ENCODE data around the gene GLIPR1.
"Not testable (repeated sequence)": the region's sequence is repeated elsewhere in the genome, so short reads cannot be mapped to it uniquely, and the experiment has no call there.

Gene GLIPR1

GRCh38 chr12:75446857-75447256 is 33.7 kb upstream of the GLIPR1 start:
- H3K36me3 ChIP-seq (ENCODE audit: insufficient read depth, low read depth, low read length): no peaks in the 10 kb centered on the region
- H3K4me1 ChIP-seq (ENCODE audit: insufficient read depth, low read length): no peaks in the 10 kb centered on the region
- H3K9me3 ChIP-seq (ENCODE audit: insufficient read depth, low read depth, low read length): no peaks in the 10 kb centered on the region; the same call in 1 of the 2 replicates
- H3K27ac ChIP-seq (ENCODE audit: low read length): no peak overlapping the region
- no peaks in the 10 kb centered on the region for H3K27me3 ChIP-seq (ENCODE audit: insufficient read depth, low read length)
- H3K9ac ChIP-seq (ENCODE audit: low read depth, low read length): no peak overlapping the region
- H3K4me3 ChIP-seq (ENCODE audit: low read length): no peak overlapping the region

GRCh38 chr12:75447691-75448393 is 32.7 kb upstream of the GLIPR1 start:
- Histone ChIP-seq H3K4me1 (ENCODE audit: insufficient read depth, low read length) (no peaks in the 10 kb centered on the region), H3K9ac (ENCODE audit: low read depth, low read length) (no peak overlapping the region)

GRCh38 chr12:75452675-75453330 is 27.8 kb upstream of the GLIPR1 start:
- H3K4me3 ChIP-seq (ENCODE audit: low read length): no peak overlapping the region
- H3K27ac ChIP-seq (ENCODE audit: low read length): no peak overlapping the region
- H3K9ac ChIP-seq (ENCODE audit: low read depth, low read length): no peak overlapping the region
- H3K9me3 ChIP-seq (ENCODE audit: insufficient read depth, low read depth, low read length): peaks cover 8% of the 10 kb centered on the region; the same call in 1 of the 2 replicates
- H3K36me3 ChIP-seq (ENCODE audit: insufficient read depth, low read depth, low read length): no peaks in the 10 kb centered on the region
- H3K27me3 ChIP-seq (ENCODE audit: insufficient read depth, low read length): no peaks in the 10 kb centered on the region
- H3K4me1 ChIP-seq (ENCODE audit: insufficient read depth, low read length): no peaks in the 10 kb centered on the region

More at GRCh38 chr12:75447691-75448393, 32.7 kb upstream of the GLIPR1 start:
- no peaks in the 10 kb centered on the region for H3K9me3 ChIP-seq (ENCODE audit: insufficient read depth, low read depth, low read length)
- no peaks in the 10 kb centered on the region for H3K36me3 ChIP-seq (ENCODE audit: insufficient read depth, low read depth, low read length)
- no peak overlapping the region for H3K4me3 ChIP-seq (ENCODE audit: low read length)
- H3K27me3 ChIP-seq (ENCODE audit: insufficient read depth, low read length): no peaks in the 10 kb centered on the region
- H3K27ac ChIP-seq (ENCODE audit: low read length): no peak overlapping the region

DNA sequence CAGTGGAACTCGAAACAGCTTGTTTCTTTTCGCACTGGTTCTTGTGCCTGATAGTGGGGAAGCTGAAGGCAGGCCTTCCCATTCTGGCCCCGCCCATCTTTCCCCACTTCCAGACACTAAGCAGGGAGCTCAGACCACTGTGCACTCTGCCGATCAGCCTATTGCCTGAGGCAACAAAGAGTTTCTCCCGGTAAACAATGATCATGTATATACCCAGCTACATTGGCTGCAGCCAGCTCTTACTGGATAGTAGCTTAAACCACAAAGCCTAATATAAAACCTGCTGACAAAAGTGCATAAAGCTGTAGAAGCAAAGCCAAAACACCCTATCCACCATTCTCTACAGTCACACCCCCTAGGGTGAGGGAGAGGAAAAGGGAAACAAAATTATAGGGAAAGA is 24.7 kb upstream of the GLIPR1 start:
- Histone ChIP-seq H3K9me3 (ENCODE audit: insufficient read depth, low read depth, low read length) (peaks cover 27% of the 10 kb centered on the region), H3K27me3 (ENCODE audit: insufficient read depth, low read length) (no peaks in the 10 kb centered on the region), H3K9ac (ENCODE audit: low read depth, low read length) (no peak overlapping the region), H3K4me1 (ENCODE audit: insufficient read depth, low read length) (no peaks in the 10 kb centered on the region), H3K4me3 (ENCODE audit: low read length) (no peak overlapping the region), H3K27ac (ENCODE audit: low read length) (no peak overlapping the region), H3K36me3 (ENCODE audit: insufficient read depth, low read depth, low read length) (no peaks in the 10 kb centered on the region)

DNA sequence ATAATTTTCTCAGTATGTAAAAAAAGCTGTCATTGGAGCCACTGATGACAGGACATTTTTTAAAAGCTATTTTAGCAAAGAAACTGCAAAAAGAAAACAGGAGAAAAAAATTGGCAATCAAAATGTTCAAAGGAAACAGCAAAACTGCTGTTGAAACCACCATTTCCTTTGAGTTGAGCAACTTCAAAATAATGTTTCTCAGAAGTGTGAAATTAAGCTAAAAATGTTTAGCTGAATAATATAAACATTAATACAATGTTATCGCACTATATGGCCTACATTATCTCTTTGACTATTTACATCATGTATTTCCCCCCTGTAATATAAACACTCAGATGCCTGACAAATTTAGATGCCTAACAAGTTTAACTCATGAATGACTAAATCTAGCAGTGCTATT is 23.4 kb upstream of the GLIPR1 start:
- H3K4me1 ChIP-seq (ENCODE audit: insufficient read depth, low read length): no peaks in the 10 kb centered on the region
- no peak overlapping the region for H3K9ac ChIP-seq (ENCODE audit: low read depth, low read length)
- H3K4me3 ChIP-seq (ENCODE audit: low read length): no peak overlapping the region
- H3K27me3 ChIP-seq (ENCODE audit: insufficient read depth, low read length): no peaks in the 10 kb centered on the region
- no peaks in the 10 kb centered on the region for H3K36me3 ChIP-seq (ENCODE audit: insufficient read depth, low read depth, low read length)
- no peak overlapping the region for H3K27ac ChIP-seq (ENCODE audit: low read length)
- H3K9me3 ChIP-seq (ENCODE audit: insufficient read depth, low read depth, low read length): peaks cover 27% of the 10 kb centered on the region

DNA sequence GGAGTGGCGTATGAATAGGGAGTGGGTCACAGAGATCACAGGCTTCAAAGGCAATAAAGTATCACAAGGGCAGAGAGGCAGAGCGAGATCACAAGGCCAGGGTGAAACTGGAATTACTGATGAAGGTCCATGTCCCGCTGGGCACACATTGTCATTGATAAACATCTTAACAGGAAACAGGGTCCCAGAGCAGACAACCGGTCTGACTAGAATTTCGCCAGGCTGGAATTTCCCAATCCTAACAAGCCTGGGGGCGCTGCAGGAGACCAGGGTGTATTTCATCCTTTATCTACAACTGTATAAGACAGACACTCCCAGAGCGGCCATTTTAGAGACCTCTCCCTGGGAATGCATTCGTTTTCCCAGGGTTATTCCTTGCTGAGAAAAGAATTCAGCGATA is 22.7 kb upstream of the GLIPR1 start:
- H3K27me3 ChIP-seq (ENCODE audit: insufficient read depth, low read length); H3K4me1 ChIP-seq (ENCODE audit: insufficient read depth, low read length); H3K27ac ChIP-seq (ENCODE audit: low read length); H3K36me3 ChIP-seq (ENCODE audit: insufficient read depth, low read depth, low read length); H3K9ac ChIP-seq (ENCODE audit: low read depth, low read length); H3K4me3 ChIP-seq (ENCODE audit: low read length): not testable (repeated sequence)
- peaks cover 27% of the 10 kb centered on the region for H3K9me3 ChIP-seq (ENCODE audit: insufficient read depth, low read depth, low read length)

DNA sequence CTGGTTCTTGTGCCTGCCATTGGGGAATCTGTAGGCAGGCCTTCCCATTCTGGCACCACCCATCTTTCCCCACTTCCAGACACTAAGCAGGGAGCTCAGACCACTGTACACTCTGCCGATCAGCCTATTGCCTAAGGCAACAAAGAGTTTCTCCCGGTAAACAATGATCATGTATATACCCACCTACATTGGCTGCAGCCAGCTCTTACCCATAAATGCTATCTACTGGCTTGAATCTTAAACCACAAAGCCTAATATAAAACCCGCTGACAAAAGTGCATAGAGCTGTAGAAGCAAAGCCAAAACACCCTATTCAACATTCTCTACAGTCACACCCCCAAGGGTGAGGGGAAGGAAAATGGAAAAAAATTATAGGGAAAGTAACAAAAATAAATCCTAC is 20.8 kb upstream of the GLIPR1 start:
- H3K9me3 ChIP-seq (ENCODE audit: insufficient read depth, low read depth, low read length): peaks cover 34% of the 10 kb centered on the region
- H3K27me3 ChIP-seq (ENCODE audit: insufficient read depth, low read length): no peaks in the 10 kb centered on the region
- H3K27ac ChIP-seq (ENCODE audit: low read length): no peak overlapping the region
- H3K4me3 ChIP-seq (ENCODE audit: low read length): no peak overlapping the region
- H3K36me3 ChIP-seq (ENCODE audit: insufficient read depth, low read depth, low read length): no peaks in the 10 kb centered on the region
- no peaks in the 10 kb centered on the region for H3K4me1 ChIP-seq (ENCODE audit: insufficient read depth, low read length)
- H3K9ac ChIP-seq (ENCODE audit: low read depth, low read length): no peak overlapping the region

- no peaks in the 10 kb centered on the region for H3K36me3 ChIP-seq (ENCODE audit: insufficient read depth, low read depth, low read length)
- no peaks in the 10 kb centered on the region for H3K27me3 ChIP-seq (ENCODE audit: insufficient read depth, low read length)
- H3K9me3 ChIP-seq (ENCODE audit: insufficient read depth, low read depth, low read length): peaks cover 35% of the 10 kb centered on the region
- H3K4me3 ChIP-seq (ENCODE audit: low read length): no peak overlapping the region
- no peaks in the 10 kb centered on the region for H3K4me1 ChIP-seq (ENCODE audit: insufficient read depth, low read length)
- no peak overlapping the region for H3K27ac ChIP-seq (ENCODE audit: low read length)
- no peak overlapping the region for H3K9ac ChIP-seq (ENCODE audit: low read depth, low read length)
Measured at GRCh38 chr12:75460204-75460603, 20.4 kb upstream of the GLIPR1 start.

GRCh38 chr12:75471902-75472890 is 8.4 kb upstream of the GLIPR1 start:
- H3K4me3 ChIP-seq (ENCODE audit: low read length): no peak overlapping the region
- no peak overlapping the region for H3K27ac ChIP-seq (ENCODE audit: low read length)
- H3K9ac ChIP-seq (ENCODE audit: low read depth, low read length): no peak overlapping the region
- no peaks in the 10 kb centered on the region for H3K9me3 ChIP-seq (ENCODE audit: insufficient read depth, low read depth, low read length)
- no peaks in the 10 kb centered on the region for H3K36me3 ChIP-seq (ENCODE audit: insufficient read depth, low read depth, low read length)
- peaks cover 5% of the 10 kb centered on the region; the same call in 1 of the 2 replicates for H3K4me1 ChIP-seq (ENCODE audit: insufficient read depth, low read length)
- no peaks in the 10 kb centered on the region for H3K27me3 ChIP-seq (ENCODE audit: insufficient read depth, low read length)

DNA sequence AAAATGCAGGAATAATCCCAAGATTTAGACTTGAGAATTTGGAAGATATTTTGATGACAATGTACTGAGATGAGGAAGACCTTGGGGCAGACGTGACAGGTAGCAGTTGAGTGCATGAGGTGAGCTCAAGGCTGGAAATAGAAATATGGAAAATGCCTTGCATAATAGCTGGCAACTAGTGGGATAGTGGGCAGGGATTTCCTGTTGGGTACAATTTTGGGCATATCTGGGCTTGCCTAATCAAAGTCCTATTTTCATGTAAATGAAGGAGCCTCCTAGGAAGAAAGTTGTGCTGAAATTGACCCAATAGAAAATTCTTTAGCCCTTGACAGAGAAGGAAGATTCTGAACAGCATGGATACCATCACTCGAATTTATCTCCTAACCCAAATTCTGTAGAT is 6.4 kb upstream of the GLIPR1 start:
- no peak overlapping the region for H3K9ac ChIP-seq (ENCODE audit: low read depth, low read length)
- no peaks in the 10 kb centered on the region for H3K9me3 ChIP-seq (ENCODE audit: insufficient read depth, low read depth, low read length)
- H3K27ac ChIP-seq (ENCODE audit: low read length): no peak overlapping the region
- H3K4me3 ChIP-seq (ENCODE audit: low read length): no peak overlapping the region
- no peaks in the 10 kb centered on the region for H3K36me3 ChIP-seq (ENCODE audit: insufficient read depth, low read depth, low read length)
- H3K27me3 ChIP-seq (ENCODE audit: insufficient read depth, low read length): no peaks in the 10 kb centered on the region
- peaks cover 5% of the 10 kb centered on the region; the same call in 1 of the 2 replicates for H3K4me1 ChIP-seq (ENCODE audit: insufficient read depth, low read length)

DNA sequence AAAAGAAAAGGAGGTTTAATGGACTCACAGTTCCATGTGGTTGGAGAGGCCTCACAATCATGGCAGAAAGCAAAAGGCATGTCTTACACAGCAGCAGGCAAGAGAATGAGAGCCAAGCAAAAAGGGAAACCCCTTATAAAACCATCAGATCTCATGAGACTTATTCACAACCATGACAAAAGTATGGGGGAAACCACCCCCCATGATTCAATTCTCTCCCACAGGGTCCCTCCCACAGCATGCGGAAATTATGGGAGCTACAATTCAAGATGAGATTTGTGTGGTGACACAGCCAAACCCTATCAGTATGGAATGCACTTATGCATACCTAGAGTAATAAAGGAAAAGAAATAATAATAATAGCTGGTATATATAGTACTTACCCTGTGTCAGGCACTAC is 4.5 kb upstream of the GLIPR1 start:
- H3K9ac ChIP-seq (ENCODE audit: low read depth, low read length): no peak overlapping the region
- no peak overlapping the region for H3K4me3 ChIP-seq (ENCODE audit: low read length)
- no peaks in the 10 kb centered on the region for H3K36me3 ChIP-seq (ENCODE audit: insufficient read depth, low read depth, low read length)
- H3K27ac ChIP-seq (ENCODE audit: low read length): no peak overlapping the region
- peaks cover 5% of the 10 kb centered on the region; the same call in 1 of the 2 replicates for H3K4me1 ChIP-seq (ENCODE audit: insufficient read depth, low read length)
- no peaks in the 10 kb centered on the region for H3K9me3 ChIP-seq (ENCODE audit: insufficient read depth, low read depth, low read length)
- no peaks in the 10 kb centered on the region for H3K27me3 ChIP-seq (ENCODE audit: insufficient read depth, low read length)

Data from iPS-20b (cell line).